Testis (tissue), 3 donors: ENCODE data around the gene LLGL2. TPM values are rescaled to one million over a fixed set of nuclear protein-coding genes. Genes with fewer than 3 reads are reported as not detected.

ENCODE experiments used
- DNase-seq: peaks from one replicate; pipeline ENCODE4 v3.0.0-alpha.2; 2019
- H3K27ac ChIP-seq, 2 donors: fragments of 200-600 bp; sonication (generic); one replicate each; pipeline ENCODE4 v1.5.1; 2019
- H3K27me3 ChIP-seq: fragments of 200-600 bp; sonication (generic); one replicate; pipeline ENCODE4 v1.5.1; 2019
- H3K36me3 ChIP-seq: fragments of 200-600 bp; sonication (generic); one replicate; pipeline ENCODE4 v1.5.1; 2017; ENCODE audit warnings: low read depth; ENCODE audit errors: missing control alignments
- H3K4me1 ChIP-seq: fragments of 200-600 bp; sonication (generic); one replicate; pipeline ENCODE4 v1.5.1; 2019
- H3K4me3 ChIP-seq, 2 donors: fragments of 200-600 bp; sonication (generic); one replicate each; pipeline ENCODE4 v1.5.1; 2017 to 2019
- H3K9me3 ChIP-seq: fragments of 200-600 bp; sonication (generic); one replicate; pipeline ENCODE4 v1.5.1; 2017
- POLR2A ChIP-seq: fragments of 450-650 bp; IDR thresholded peaks from one replicate; pipeline ENCODE4 v1.6.1; 2017; ENCODE audit warnings: antibody characterized with exemption, mild to moderate bottlenecking, moderate library complexity
- WGBS, 2 donors: methylation state at CpG; one replicate each; pipeline ENCODE4 v1.1.5; 2018; 5-methylcytosine and 5-hydroxymethylcytosine counted together
- intact Hi-C: fragments of 100-400 bp; cut with DNase I; formaldehyde crosslinking; loops from one replicate; pipeline ENCODE4 v1.15.1; 2023; ENCODE audit warnings: low total_unique reads
- polyA plus RNA-seq: library from polyadenylated mRNA; stranded (reverse); fragments of 350-450 nt; fragmentation: Illumina TruSeq; extraction: RNeasy Lipid Tissue Mini Kit (QIAGEN cat#74804); gene quantifications from one replicate; pipeline ENCODE4 v1.2.3, GENCODE V29; 2014; ENCODE audit warnings: low read depth, low replicate concordance; ENCODE audit not compliant: insufficient read depth
- total RNA-seq, 2 donors: library from RNA; depleted of rRNA; stranded (reverse); fragments of >200 nt; gene quantifications; one replicate each; pipeline ENCODE4 v1.2.3, GENCODE V29; 2016
- TF ChIP-seq, protein P1 (sequence below), 3 experiments: fragments of 450-650 bp in 2 of 3; fragments of 200-600 bp in 1 of 3; sonication (generic) in 1 of 3; IDR thresholded peaks; one replicate each; pipeline ENCODE4 v1.5.1; 2016 to 2019; ENCODE audit warnings: antibody characterized with exemption in 3 of 3, mild to moderate bottlenecking in 2 of 3, moderate library complexity in 1 of 3

The LLGL2 gene
- total and polyA plus RNA-seq, 3 donors from 2014 or later, result 20.6 to 34.3 (median 22.9) TPM

DNA sequence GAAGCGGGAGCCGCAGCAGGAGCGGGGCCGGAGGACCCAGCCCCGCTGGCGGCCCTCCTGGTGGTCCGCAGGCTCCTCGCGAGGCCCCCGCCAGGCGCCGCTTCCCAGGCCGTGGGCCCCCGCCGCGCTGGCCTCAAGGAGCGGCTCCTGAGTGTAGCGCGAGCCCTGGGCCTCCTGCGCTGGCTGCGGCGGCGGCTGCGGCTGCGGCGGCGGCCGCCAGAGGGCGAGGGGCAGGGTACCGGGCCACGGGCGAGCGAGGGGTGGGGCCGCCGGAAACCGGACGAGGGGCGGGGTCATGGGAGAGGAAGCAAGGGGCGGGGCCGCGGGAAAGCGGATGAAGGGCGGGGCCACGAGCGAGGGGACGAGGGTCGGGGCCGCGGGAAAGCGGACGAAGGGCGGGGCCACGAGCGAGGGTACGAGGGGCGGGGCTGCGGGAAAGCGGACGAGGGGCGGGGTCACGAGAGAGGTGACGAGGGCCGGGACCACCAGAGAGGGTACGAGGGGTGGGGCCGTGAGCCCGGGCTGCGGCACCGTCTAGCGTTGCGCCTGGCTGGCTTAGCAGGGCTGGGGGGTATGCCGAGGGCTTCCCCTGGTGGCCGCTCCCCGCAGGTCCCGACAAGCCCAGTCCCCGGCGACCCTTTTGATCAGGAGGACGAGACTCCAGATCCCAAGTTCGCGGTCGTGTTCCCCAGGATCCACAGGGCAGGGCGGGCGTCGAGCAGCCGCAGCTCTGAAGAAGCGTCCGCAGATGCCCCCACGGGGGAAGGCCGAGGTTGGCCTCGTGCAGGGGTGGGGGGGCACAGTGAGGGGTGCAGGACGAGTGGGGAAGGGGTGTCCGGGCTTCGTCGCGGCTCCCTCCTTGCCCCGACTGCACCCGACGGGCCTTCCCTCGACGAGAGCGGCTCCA lies 63.8 kb downstream of the LLGL2 start:
- Histone ChIP-seq H3K27me3 (no peaks in the 10 kb centered on the region), H3K36me3 (no peaks in the 10 kb centered on the region), H3K4me1 (peaks cover 14% of the 10 kb centered on the region), H3K9me3 (no peaks in the 10 kb centered on the region), H3K4me3 (peak overlapping the region; percentile 68 to 77), H3K27ac (peak overlapping the region; percentile 76 to 94)
- no peak for TF ChIP-seq POLR2A
- TF ChIP-seq, protein P1, sequence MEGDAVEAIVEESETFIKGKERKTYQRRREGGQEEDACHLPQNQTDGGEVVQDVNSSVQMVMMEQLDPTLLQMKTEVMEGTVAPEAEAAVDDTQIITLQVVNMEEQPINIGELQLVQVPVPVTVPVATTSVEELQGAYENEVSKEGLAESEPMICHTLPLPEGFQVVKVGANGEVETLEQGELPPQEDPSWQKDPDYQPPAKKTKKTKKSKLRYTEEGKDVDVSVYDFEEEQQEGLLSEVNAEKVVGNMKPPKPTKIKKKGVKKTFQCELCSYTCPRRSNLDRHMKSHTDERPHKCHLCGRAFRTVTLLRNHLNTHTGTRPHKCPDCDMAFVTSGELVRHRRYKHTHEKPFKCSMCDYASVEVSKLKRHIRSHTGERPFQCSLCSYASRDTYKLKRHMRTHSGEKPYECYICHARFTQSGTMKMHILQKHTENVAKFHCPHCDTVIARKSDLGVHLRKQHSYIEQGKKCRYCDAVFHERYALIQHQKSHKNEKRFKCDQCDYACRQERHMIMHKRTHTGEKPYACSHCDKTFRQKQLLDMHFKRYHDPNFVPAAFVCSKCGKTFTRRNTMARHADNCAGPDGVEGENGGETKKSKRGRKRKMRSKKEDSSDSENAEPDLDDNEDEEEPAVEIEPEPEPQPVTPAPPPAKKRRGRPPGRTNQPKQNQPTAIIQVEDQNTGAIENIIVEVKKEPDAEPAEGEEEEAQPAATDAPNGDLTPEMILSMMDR (IDR thresholded peaks at IDR 0.05), result peak; percentile 73 to 89 (median 87)
- WGBS, 2 donors, result 3 to 6% methylated on average over 23 to 91 of the region's 100 CpGs
- intact Hi-C loops, result no loop called here
- DNase-seq, result peak; percentile 97

DNA sequence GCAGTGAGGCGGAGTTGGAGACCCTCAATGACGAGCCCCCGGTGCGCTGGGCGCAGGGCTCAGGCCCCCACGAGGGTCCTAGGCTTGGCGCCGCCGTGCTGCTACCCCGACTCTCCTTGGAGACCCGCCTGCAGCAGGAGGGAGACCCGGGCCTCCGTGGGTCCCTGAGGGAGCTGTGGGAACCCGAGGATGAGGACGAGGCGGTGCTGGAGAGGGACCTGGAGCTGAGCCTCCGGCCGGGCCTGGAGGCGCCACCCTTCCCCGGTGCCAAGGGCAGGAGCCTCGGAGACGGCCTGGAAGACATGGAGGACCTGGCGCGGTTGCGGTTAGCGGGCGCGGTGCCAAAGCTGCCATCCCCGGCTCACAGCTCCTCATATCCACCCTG lies 64.4 kb downstream of the LLGL2 start:
- no peaks in the 10 kb centered on the region for H3K9me3 ChIP-seq
- 49 to 61% methylated on average over 9 to 28 of the region's 29 CpGs for WGBS, 2 donors
- intact Hi-C loops, result no loop called here
- peak overlapping the region; percentile 68 to 77 for H3K4me3 ChIP-seq
- DNase-seq, result no peak
- no peaks in the 10 kb centered on the region for H3K27me3 ChIP-seq
- peak overlapping the region; percentile 76 to 94 for H3K27ac ChIP-seq
- no peaks in the 10 kb centered on the region for H3K36me3 ChIP-seq
- TF ChIP-seq, protein P1 (IDR thresholded peaks at IDR 0.05), result no peak
- TF ChIP-seq POLR2A, result no peak
- H3K4me1 ChIP-seq, result peaks cover 14% of the 10 kb centered on the region

DNA sequence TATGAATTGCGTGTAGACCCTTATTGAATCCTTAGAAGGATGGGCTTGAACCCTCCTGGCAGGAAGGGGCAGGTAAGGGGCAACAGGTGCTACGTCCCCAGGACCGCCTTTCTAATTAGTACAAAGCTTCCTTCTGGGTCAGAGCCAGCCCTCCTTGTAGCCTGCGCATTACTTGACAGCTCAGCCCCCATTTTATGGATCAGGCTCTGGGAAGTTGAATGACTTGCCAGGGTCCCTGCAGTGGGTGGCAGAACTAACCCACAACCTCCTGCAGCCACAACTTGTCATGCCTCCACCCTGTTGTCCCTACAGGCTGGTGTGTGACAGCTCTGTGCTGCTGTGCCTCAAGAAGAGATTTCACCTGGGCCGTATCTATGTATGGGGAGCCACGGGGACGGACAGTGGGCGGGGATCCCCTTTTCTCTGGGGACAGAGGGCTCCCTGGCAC lies 64.8 kb downstream of the LLGL2 start:
- no peak for TF ChIP-seq POLR2A
- TF ChIP-seq, protein P1 (IDR thresholded peaks at IDR 0.05), result no peak
- DNase-seq, result no peak
- no peak overlapping the region for H3K27ac ChIP-seq
- intact Hi-C loops, result no loop called here
- 76 to 78% methylated on average over 8 of the region's 8 CpGs for WGBS, 2 donors
- no peaks in the 10 kb centered on the region for H3K9me3 ChIP-seq
- H3K4me1 ChIP-seq, result peaks cover 14% of the 10 kb centered on the region
- H3K4me3 ChIP-seq, result no peak overlapping the region
- H3K36me3 ChIP-seq, result no peaks in the 10 kb centered on the region
- no peaks in the 10 kb centered on the region for H3K27me3 ChIP-seq

DNA sequence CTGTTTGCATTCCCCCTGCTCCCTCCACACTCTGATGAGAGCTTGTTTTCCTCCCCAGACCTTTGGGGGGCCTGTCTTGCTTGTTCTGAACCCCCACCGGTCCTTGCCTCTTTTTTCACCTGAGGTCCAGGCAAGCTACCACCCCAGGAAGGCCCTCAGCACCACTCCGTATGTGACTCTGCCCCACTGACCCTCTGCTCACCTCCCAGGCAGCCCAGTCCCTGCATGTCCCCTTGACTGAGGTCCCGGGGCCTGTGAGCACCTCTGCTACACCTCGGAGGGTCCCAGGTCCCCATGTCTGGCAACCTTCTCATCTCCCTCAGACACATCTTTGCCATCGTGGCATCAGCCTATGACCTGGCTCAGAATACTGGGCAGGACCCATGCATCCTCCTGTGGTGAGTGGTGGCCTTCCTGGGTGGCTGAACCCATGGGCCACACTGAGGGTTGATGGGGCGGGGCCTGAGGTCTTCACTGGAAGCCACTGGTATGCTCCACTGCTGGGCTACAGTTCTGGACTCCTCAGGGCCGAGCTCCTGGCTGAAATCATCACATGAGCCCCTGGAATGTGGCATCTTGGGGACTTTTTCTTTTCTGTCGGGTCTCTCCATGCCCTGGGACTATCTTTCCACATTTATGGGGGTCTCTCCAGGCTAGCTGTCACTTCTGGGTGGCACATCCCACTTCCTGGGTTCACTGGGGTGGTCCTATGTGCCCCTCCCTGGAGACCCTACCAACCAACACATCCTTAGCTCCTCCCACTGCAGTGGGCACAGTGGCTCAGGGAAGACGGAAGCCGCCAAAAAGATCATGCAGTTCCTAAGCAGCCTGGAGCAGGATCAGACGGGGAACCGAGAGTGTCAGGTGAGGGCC lies 65.6 kb downstream of the LLGL2 start:
- H3K9me3 ChIP-seq, result no peaks in the 10 kb centered on the region
- intact Hi-C loops, result no loop called here
- WGBS, 2 donors, result 84 to 86% methylated on average over 8 to 12 of the region's 12 CpGs
- H3K4me3 ChIP-seq, result no peak overlapping the region
- no peak overlapping the region for H3K27ac ChIP-seq
- H3K4me1 ChIP-seq, result peaks cover 14% of the 10 kb centered on the region
- TF ChIP-seq POLR2A, result no peak
- TF ChIP-seq, protein P1 (IDR thresholded peaks at IDR 0.05), result no peak
- no peaks in the 10 kb centered on the region for H3K36me3 ChIP-seq
- no peak for DNase-seq
- no peaks in the 10 kb centered on the region for H3K27me3 ChIP-seq
